Measurements from ENCODE around the gene PLPPR1.

The PLPPR1 gene

GRCh38 chr9:101050650-101051049, 22.1 kb downstream of the PLPPR1 start:
- no peak for DNase-seq

- no peak for DNase-seq
These were observed 26.1 kb downstream of the PLPPR1 start for GRCh38 chr9:101054657-101055056.

- no peak for DNase-seq
These were observed 27.0 kb downstream of the PLPPR1 start for GRCh38 chr9:101055516-101055915.

- no peak for DNase-seq
These were observed 34.2 kb downstream of the PLPPR1 start for GRCh38 chr9:101062686-101063085.

- no peak for DNase-seq
These were observed 34.7 kb downstream of the PLPPR1 start for GRCh38 chr9:101063192-101063591.

GRCh38 chr9:101064206-101064605, 35.7 kb downstream of the PLPPR1 start:
- no peak for DNase-seq

GRCh38 chr9:101065930-101066329, 37.4 kb downstream of the PLPPR1 start:
- no peak for DNase-seq

GRCh38 chr9:101068696-101069095, 40.2 kb downstream of the PLPPR1 start:
- no peak for DNase-seq

GRCh38 chr9:101072259-101072658, 43.7 kb downstream of the PLPPR1 start:
- no peak for DNase-seq

GRCh38 chr9:101073122-101073521, 44.6 kb downstream of the PLPPR1 start:
- no peak for DNase-seq

- no peak for DNase-seq
These were observed 53.1 kb downstream of the PLPPR1 start for GRCh38 chr9:101081641-101082040.

GRCh38 chr9:101083448-101084202, 55.1 kb downstream of the PLPPR1 start:
- no peak for DNase-seq

- no peak for DNase-seq
These were observed 58.9 kb downstream of the PLPPR1 start for GRCh38 chr9:101087426-101087825.

- no peak for DNase-seq
These were observed 64.4 kb downstream of the PLPPR1 start for GRCh38 chr9:101092922-101093321.

- no peak for DNase-seq
These were observed 65.1 kb downstream of the PLPPR1 start for GRCh38 chr9:101093620-101094019.

GRCh38 chr9:101094686-101095085, 66.2 kb downstream of the PLPPR1 start:
- no peak for DNase-seq

- no peak for DNase-seq
These were observed 68.7 kb downstream of the PLPPR1 start for GRCh38 chr9:101097210-101097609.

GRCh38 chr9:101098392-101098791, 69.9 kb downstream of the PLPPR1 start:
- DNase-seq, result no peak

GRCh38 chr9:101114317-101114716, 85.8 kb downstream of the PLPPR1 start:
- DNase-seq, result no peak

- no peak for DNase-seq
These were observed 86.6 kb downstream of the PLPPR1 start for GRCh38 chr9:101115102-101115501.

- no peak for DNase-seq
These were observed 88.6 kb downstream of the PLPPR1 start for GRCh38 chr9:101117161-101117560.

GRCh38 chr9:101119206-101119819, 90.8 kb downstream of the PLPPR1 start:
- DNase-seq, result no peak

- no peak for DNase-seq
These were observed 93.4 kb downstream of the PLPPR1 start for GRCh38 chr9:101121836-101122399.

- DNase-seq, result no peak
These were observed 98.0 kb downstream of the PLPPR1 start for GRCh38 chr9:101126556-101126955.
